GM21576 (cell line): ENCODE results near the gene ZFP14.
A peak's percentile ranks its signal among the peaks of the same experiment; 100 is the strongest.
"Not testable (repeated sequence)": the region's sequence is repeated elsewhere in the genome, so short reads cannot be mapped to it uniquely, and the experiment has no call there.

Source experiments
- ATAC-seq: cut with Tn5 transposase; IDR thresholded peaks from one replicate; pipeline ENCODE4 v1.9.1; 2021; ENCODE audit warnings: mild to moderate bottlenecking, moderate library complexity; ENCODE audit not compliant: unreplicated experiment

ZFP14 gene

DNA sequence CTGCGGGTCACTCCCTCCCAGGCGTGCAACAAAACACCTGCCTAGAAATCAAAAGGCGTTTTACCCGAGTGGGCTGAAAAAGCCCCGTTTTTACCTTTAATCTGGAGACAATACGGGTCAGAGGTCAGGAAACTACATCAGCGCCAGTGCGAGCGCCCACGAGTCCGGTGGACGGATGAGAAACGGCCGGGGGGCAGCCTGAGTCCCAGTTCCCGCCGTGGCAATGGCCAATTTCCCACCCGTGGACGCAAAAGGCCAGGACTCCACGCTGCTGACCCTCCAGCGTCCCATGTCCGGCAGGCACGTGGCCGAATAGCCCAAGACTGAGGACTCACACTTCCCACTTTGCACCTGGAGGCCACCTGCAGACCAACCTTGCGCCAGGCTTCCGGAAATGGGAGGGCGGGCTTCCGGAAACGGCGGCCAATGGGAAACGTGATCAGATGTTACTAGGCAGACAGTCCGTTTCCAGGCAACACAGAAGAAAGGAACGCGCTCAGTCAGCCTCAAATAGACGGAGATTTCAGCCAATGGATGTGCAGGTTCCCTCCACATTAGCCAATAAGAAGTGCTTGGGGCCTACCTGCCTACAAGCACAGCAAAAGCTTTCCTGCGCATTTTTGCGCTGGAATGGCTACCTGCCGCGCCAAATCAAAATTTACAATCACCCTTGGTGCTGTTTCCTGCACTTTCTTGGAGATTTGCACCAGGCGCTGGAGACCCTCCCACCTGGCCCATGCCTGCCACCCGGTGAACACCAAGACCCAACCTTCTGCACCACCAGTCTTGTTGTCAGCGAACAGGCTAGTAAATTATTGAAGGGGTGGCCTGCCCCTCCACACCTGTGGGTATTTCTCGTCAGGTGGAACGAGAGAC is 47.4 kb downstream of the ZFP14 start:
- ATAC-seq: peak; percentile 73

DNA sequence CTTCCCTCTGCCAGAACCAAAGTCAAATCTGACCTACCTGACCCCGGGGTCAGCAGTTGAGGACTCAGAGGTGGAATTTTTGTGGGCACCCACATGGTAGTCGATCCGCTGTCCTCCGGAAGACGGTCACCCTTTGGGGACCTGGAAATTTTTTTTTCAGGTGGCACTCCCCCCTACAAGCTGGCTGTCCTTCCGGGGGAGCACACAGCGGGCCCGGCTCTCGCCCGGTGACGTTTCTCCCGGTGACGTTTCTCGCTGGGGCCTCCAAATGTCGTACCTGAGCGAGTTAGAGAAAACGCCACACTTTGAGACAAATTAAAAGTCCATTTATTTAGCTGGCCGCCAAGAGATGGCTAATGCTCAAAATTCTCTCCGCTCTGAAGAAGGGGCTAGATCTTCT is 48.8 kb downstream of the ZFP14 start:
- no peak for ATAC-seq

DNA sequence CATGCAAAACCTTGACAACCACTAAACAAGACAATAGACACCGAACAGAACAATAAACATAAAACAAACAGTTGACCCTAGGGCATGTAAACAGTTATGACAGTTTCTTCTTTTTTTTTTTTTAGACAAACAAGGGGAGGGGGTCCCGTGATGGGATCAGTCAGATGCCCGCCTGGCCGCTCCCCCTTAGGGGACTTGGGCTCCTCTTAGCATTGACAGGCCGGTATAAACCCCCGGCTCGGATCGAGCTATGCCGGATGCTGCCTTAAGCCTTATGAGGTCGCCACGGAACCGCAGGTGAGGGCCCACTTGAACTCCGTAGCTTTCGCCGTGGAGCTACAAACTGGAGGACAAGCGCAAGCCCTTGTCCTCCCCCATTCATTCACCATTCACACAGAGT is 49.5 kb downstream of the ZFP14 start:
- not testable (repeated sequence) for ATAC-seq

DNA sequence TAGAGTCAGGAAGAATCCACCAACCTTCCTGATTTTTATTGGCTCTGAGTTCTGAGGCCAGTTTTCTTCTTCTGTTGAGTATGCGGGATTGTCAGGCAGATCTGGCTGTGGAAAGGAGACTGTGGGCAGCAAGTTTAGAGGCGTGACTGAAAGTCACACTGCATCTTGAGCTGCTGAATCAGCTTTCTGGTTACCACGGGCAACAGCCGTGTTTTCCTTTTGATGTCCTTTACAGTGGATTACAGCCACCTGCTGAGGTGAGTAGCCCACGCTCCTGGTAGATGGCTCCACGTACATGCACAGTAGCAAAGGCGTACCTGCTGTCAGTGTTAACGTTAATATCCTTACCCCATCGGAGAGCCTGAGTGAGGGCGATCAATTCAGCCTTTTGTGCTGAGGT is 52.4 kb downstream of the ZFP14 start:
- not testable (repeated sequence) for ATAC-seq

DNA sequence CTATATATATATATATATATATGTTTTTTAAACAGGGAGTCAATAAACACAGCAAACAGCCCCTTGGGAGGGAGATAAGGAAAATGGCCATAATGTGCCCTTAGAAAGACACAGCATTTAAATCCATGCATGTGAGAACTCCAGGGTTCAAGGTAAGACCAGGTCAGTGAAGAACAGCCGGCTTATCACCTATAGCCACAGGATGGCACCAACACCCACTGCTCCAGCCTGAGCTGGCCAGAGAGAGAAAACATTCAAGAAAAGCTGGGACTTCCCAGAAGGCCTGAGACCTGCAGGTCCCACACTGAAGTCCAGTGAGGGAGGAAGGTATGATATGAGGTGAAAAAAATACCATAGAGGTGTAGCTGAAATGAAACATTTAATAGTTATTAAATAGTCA is 63.8 kb downstream of the ZFP14 start:
- not testable (repeated sequence) for ATAC-seq

DNA sequence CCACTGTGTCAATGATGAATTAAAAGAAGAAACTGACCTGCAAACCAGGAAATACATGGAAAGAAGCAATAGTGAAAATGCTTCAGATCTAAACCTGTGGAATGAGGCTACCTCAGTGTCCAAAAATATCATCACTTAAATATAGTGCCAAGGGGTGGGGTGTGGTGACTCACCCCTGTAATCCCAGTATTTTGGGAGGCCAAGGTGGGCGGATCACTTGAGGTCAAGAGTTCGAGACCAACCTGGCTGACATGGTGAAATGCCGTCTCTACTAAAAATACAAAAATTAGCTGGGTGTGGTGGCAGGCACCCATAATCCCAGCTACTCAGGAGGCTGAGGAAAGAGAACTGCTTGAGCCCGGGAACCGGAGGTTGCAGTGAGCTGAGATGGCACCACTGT is 64.9 kb downstream of the ZFP14 start:
- not testable (repeated sequence) for ATAC-seq

DNA sequence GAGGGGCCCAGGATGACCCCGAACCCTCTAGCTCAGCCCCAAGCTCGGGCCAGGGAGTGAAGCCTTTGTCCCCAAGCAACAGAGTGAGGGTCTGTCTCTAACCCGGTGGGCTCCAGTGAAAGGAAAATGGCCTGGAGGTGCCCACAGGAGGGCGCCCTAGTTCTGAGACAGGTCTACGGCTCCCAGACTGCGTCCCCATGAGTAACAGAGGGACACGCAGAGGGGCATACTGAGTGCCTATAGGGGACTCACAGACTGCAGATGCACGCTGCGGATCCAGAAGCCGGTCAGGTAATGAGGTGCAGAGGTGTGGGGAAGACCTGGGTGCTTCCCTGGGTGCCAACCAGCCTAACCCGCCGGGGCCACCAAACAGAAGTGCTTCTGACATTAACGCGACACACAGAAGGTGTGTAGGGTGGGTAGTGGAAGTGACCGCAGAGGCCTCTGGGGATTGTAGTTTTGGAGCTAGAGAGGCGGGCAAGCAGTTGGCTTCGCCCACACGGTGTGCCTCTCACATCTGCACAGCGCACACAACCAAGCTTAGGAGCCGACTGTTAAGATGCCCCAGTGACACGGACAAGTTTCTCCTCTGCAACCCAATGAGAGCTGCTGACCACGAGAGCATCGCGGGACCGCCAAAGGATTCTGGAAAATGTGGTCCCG is 67.8 kb downstream of the ZFP14 start:
- ATAC-seq: not testable (repeated sequence)

DNA sequence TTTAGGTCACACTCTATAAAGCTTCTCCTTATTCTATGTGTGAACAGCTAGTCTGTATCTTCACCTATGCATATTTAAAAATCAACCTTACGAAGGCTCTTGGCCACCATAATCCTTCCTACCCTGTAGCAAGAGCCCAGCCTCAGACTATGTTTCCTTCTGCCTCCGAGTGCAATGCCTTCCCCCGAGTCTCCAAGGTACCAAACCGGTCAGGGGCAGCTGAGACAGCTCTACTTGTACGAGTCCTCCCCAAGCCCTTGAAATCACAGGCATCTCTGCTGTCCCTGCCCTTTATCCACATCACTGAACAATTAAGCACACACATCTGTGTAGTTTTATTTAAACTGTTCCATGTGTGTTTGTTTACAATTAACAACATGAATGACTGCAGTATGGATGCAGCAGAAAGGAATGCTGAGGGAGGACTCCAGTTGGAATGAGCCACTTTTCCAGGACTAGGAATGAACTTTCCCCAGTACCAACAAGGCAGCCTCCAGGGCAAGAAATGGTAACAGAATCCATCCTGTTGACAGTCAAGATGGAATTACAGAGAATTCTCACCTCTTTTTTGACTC is 68.5 kb downstream of the ZFP14 start:
- ATAC-seq: not testable (repeated sequence)

DNA sequence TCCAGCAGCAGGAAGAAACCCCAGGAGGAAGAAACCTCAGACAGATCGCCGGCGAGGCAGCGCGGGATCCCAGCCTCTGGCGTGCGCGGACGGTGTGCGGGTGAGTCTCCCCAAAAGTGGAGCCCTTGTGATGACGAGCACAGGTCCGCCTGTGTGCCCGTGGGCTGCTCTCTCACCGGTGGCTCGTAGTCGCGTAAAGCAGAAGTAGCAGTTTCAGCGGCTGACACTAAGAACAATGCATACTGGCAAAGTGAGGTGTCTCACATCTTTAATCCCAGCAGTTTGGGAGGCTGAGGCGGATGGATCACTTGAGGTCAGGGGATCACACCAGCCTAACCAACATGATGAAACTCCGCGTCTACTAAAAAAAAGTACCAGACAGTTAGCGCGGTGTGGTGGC is 69.2 kb downstream of the ZFP14 start:
- ATAC-seq: not testable (repeated sequence)

DNA sequence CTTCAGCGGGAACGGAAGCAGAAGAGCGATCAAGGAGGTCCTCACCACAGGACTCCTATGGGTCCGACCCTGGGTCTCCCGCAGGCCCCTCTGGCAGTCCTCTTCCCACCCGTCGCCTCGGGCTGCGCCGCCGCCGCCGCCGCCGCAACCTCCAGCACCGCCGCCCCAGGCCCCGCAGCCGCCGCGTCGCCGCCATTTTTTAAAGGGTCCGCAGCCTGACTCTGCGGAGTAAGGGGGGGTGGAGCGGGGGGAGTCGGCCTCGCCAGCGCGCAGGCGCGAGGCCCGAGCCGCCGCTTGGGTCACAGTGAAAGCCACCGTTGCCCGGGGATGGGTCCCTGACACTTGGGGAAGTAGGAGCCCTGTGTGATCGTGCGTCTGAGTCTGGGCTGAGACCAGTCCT is 69.7 kb downstream of the ZFP14 start:
- ATAC-seq: not testable (repeated sequence)

DNA sequence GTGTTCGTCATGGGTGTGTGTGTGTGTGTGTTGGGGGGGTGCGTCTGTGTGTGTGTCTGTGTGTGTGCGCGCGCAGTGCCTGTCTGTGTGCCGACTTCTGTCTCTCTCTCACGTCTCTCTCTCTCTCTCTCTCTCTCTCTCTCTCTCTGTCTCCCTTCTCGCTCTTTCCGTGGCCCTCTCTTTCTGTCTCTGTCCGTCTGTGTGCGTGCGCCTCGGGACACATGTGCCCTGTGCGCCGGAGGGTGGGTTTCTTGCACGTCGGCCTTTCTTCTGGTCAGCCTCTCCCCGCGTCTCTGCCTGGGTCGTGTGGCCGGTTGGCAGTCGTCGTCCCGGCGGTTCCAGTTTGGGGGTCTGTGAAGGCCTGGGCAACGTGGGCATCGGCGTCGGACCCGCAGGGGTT is 86.7 kb downstream of the ZFP14 start:
- not testable (repeated sequence) for ATAC-seq
